Breast epithelium (tissue), 4 donors: ENCODE measurements around the gene RASA3. TPM values are rescaled to one million over a fixed set of nuclear protein-coding genes. Genes with fewer than 3 reads are reported as not detected.
"Not testable (repeated sequence)": the region's sequence is repeated elsewhere in the genome, so short reads cannot be mapped to it uniquely, and the experiment has no call there.

Experiments
- DNase-seq, 2 donors: peaks; one replicate each; pipeline ENCODE4 v3.0.0-alpha.2; 2019; ENCODE audit warnings: low spot score in 2 of 2
- H3K27ac ChIP-seq, 2 donors: fragments of 200-600 bp; sonication (generic) in 1 of 2; one replicate each; pipeline ENCODE4 v1.5.1; 2016 to 2019; ENCODE audit warnings: mild to moderate bottlenecking in 1 of 2
- H3K27me3 ChIP-seq, 2 donors: fragments of 200-600 bp; sonication (generic) in 1 of 2; one replicate each; pipeline versions ENCODE4 v1.5.1 to v1.6.0; 2017 to 2019; ENCODE audit warnings: control low read depth in 1 of 2, mild to moderate bottlenecking in 1 of 2
- H3K36me3 ChIP-seq: fragments of 200-600 bp; one replicate; pipeline ENCODE4 v1.5.1; 2019
- H3K4me1 ChIP-seq, 2 donors: fragments of 200-600 bp; sonication (generic); one replicate each; pipeline ENCODE4 v1.5.1; 2016 to 2019; ENCODE audit warnings: control low read depth in 1 of 2
- H3K4me3 ChIP-seq, 3 donors: fragments of 200-600 bp; sonication (generic); 1 replicate in 2 of 3; 2 replicates in 1 of 3; pipeline ENCODE4 v1.5.1; 2016 to 2019; ENCODE audit warnings: mild to moderate bottlenecking in 3 of 3, moderate library complexity in 2 of 3
- H3K9me3 ChIP-seq, 2 donors: fragments of 200-600 bp; sonication (generic) in 1 of 2; one replicate each; pipeline ENCODE4 v1.5.1; 2016 to 2019; ENCODE audit warnings: control low read depth in 1 of 2
- CTCF ChIP-seq, 3 donors: fragments of 450-650 bp; IDR thresholded peaks; one replicate each; pipeline ENCODE4 v1.5.1; 2016 to 2017; ENCODE audit warnings: antibody characterized with exemption in 3 of 3, mild to moderate bottlenecking in 3 of 3, moderate library complexity in 3 of 3
- POLR2A ChIP-seq: fragments of 450-650 bp; IDR thresholded peaks from one replicate; pipeline ENCODE4 v1.6.1; 2016; ENCODE audit warnings: antibody characterized with exemption, mild to moderate bottlenecking, moderate library complexity
- POLR2AphosphoS5 ChIP-seq, 3 donors: sonication (generic); formaldehyde crosslinking; IDR thresholded peaks; one replicate each; pipeline ENCODE4 v1.6.1; 2017; ENCODE audit warnings: antibody characterized with exemption in 3 of 3
- intact Hi-C: fragments of 100-400 bp; cut with DNase I; formaldehyde crosslinking; loops from one replicate; pipeline ENCODE4 v1.15.1; 2023; ENCODE audit warnings: low total_unique reads
- total RNA-seq, 3 donors: library from RNA; depleted of rRNA; stranded (reverse); fragments of >200 nt; gene quantifications; one replicate each; pipeline ENCODE4 v1.1.0, GENCODE V29; 2016

The RASA3 gene
- total RNA-seq, 3 donors from 2014 or later, result 14.2 to 54.9 (median 31.5) TPM

DNA sequence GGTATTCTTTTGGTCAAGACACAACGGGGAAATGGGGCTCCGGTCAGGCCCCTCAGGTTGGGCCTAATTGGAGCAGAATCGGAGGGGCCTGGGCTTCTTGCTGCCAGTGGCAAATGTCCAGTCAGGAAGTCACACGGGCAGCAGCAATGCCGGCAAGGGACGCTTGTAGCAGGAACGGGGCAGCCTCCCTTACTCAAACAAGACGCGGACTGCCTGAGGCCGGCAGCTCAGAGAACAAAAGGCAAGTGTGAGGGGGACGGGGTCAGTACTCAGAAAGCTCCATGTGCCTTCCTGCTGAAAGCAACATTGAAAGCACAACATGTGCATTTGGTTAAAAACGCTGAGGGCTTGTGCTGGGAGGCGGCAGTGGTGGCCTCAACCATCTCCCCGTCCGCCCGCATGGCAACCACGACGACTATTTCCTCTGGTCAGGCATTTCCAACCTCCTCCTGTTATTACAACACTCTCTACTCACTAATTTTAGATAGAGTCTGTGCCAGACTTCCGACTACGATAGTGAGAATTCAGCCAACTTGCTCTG lies 20.5 kb upstream of the RASA3 start:
- intact Hi-C loops, result no loop called here
- Histone ChIP-seq H3K4me1 (peaks cover 0 to 6% of the 10 kb centered on the region in 2 donors), H3K4me3 (no peak overlapping the region), H3K9me3 (no peaks in the 10 kb centered on the region), H3K36me3 (no peaks in the 10 kb centered on the region), H3K27ac (peak overlapping the region in 1 of 2 donors; percentile 88), H3K27me3 (no peaks in the 10 kb centered on the region)
- TF ChIP-seq POLR2A (no peak), POLR2AphosphoS5 (IDR thresholded peaks at IDR 0.05) (peak in 1 of 3 donors; percentile 23)
- no peak for DNase-seq

DNA sequence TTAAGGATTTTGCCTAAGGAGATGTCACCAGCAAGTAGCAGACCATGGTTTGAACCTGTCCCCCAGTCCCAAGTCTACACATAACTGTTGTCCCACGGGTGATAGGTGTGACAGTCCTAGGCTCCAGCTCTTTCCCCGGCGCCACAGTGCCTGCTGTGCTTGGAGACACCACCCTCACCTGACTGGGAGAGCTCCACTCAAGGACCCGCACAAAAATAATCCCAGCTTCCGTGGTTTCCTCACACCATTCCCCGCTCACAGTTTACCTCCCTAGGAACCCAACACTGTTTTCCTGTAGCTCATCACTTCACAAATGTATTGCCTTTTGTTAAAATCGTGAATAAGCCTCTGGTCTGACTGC lies 19.8 kb upstream of the RASA3 start:
- Histone ChIP-seq H3K4me3 (no peak overlapping the region), H3K27me3 (no peaks in the 10 kb centered on the region), H3K9me3 (no peaks in the 10 kb centered on the region), H3K4me1 (peaks cover 0 to 6% of the 10 kb centered on the region in 2 donors), H3K27ac (peak overlapping the region; percentile 65 to 88), H3K36me3 (no peaks in the 10 kb centered on the region)
- TF ChIP-seq POLR2AphosphoS5 (IDR thresholded peaks at IDR 0.05) (no peak), POLR2A (no peak), CTCF (IDR thresholded peaks at IDR 0.05) (no peak)
- intact Hi-C loops, result no loop called here
- DNase-seq, result no peak

DNA sequence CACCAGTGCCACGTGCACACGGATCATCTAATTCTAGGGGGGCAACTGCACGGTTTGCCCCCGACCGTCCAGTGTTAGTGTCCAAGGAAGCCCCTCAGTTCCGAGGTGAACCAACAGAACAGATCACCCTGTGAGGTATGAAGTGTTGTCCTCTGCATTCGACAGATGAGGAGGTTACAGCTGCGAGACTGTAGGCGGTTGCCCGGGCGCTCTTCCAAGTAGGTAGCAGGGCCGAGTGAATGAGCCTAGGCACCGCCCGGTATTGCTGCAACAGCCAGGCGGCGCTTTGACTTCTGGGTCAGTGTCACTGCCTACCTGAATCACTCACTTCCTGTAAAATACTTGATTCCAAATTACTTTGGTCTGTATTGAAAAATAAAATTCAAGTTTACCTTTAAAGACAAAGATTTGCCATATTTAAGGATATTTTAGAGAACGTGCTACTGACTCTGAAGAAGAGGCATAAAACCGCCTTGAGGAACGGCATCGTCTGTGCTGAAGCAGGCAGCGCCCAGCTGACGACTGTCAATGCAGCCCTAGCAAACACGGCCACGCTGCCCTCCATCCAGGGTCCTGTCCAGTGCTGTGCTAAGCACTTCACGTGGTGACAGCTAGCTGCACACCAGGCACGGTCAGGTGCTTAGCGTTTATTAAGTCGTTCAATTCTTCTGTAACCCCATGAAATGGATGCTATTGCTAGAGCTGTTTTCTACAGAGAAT lies 19.3 kb upstream of the RASA3 start:
- peak in 1 of 2 donors; percentile 80 for DNase-seq
- Histone ChIP-seq H3K9me3 (no peaks in the 10 kb centered on the region), H3K4me3 (peak overlapping the region in 1 of 3 donors; percentile 35), H3K27ac (peak overlapping the region; percentile 65 to 88), H3K4me1 (peaks cover 0 to 6% of the 10 kb centered on the region in 2 donors), H3K36me3 (no peaks in the 10 kb centered on the region), H3K27me3 (no peaks in the 10 kb centered on the region)
- intact Hi-C loops, result no loop called here
- TF ChIP-seq POLR2A (no peak), POLR2AphosphoS5 (IDR thresholded peaks at IDR 0.05) (peak in 1 of 3 donors; percentile 16), CTCF (IDR thresholded peaks at IDR 0.05) (peak in 1 of 3 donors; percentile 36)

- Histone ChIP-seq H3K27me3 (no peaks in the 10 kb centered on the region), H3K27ac (peak overlapping the region; percentile 65 to 88), H3K4me3 (peak overlapping the region in 1 of 3 donors; percentile 35), H3K9me3 (no peaks in the 10 kb centered on the region), H3K36me3 (no peaks in the 10 kb centered on the region), H3K4me1 (peaks cover 0 to 6% of the 10 kb centered on the region in 2 donors)
- intact Hi-C loops, result no loop called here
- TF ChIP-seq POLR2AphosphoS5 (IDR thresholded peaks at IDR 0.05) (no peak), CTCF (IDR thresholded peaks at IDR 0.05) (no peak), POLR2A (no peak)
- no peak for DNase-seq
These were observed 18.6 kb upstream of the RASA3 start for GRCh38 chr13:114151031-114151430.

DNA sequence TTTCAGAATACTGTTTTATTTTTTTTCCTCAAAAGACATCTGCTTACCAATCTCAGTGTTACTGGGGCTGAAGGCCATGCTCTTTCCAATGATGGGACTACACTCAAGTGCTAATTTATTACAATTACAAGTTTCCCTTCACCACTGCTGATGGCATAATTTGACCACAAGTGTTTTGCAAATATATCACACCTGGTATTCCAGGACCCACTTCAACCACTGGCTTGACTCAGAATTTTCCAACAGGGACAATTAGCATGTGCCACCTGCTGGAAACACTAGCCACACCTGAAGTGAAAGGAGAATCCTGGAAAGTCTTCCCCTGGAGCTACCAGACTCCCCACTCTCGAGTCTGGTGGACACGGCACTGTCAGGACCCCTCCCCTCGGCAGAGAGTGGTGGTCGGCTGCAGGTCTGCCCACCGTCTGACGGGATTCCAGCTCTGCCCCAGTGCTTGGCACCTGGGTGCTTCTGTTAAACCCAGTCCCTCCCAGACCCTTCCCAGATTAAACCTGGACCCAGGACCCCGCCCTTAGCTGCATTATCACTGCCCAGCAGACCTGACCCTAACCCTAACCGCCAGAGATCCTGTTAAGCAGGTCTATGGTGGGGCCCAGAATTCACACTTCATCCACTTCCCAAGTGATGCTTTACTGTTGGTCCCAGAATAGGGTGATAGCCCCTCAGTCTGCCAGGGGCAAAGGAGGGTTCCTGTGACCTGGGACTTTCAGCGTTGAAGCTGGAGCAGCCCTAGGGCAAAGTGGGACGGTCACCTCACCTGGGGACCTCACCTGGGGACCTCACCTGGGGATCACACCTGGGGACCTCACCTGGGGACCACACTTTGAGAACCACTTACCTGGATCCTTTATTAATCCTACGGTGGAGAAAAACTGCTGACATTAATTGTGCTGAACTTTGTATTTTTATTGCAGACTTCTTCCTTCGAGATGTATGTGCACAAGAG lies 17.6 kb upstream of the RASA3 start:
- TF ChIP-seq CTCF (IDR thresholded peaks at IDR 0.05) (no peak), POLR2AphosphoS5 (IDR thresholded peaks at IDR 0.05) (no peak), POLR2A (no peak)
- Histone ChIP-seq H3K4me3 (no peak overlapping the region), H3K27ac (peak overlapping the region in 1 of 2 donors; percentile 3), H3K27me3 (no peaks in the 10 kb centered on the region), H3K4me1 (peaks cover 0 to 6% of the 10 kb centered on the region in 2 donors), H3K9me3 (no peaks in the 10 kb centered on the region), H3K36me3 (no peaks in the 10 kb centered on the region)
- intact Hi-C loops, result no loop called here
- DNase-seq, result no peak

DNA sequence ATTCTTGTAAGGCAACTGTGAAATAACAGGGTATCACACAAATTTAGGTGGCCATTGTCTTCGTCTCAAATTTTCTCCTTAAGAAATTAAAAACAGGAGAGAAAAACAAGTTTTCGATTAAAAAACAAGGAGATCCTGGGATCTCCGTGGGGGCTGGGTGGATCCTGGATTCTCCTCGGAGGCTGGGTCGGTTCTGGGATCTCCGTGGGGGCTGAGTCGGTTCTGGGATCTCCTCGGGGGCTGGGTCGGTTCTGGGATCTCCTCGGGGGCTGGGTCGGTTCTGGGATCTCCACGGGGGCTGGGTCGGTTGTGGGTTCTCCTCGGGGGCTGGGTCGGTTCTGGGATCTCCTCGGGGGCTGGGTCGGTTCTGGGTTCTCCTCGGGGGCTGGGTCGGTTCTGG lies 16.5 kb upstream of the RASA3 start:
- DNase-seq, H3K4me3 ChIP-seq, intact Hi-C loops, H3K36me3 ChIP-seq, H3K4me1 ChIP-seq, H3K9me3 ChIP-seq, H3K27me3 ChIP-seq, H3K27ac ChIP-seq: not testable (repeated sequence)
